Measurements from ENCODE around the gene FCHO2.

The FCHO2 gene

DNA sequence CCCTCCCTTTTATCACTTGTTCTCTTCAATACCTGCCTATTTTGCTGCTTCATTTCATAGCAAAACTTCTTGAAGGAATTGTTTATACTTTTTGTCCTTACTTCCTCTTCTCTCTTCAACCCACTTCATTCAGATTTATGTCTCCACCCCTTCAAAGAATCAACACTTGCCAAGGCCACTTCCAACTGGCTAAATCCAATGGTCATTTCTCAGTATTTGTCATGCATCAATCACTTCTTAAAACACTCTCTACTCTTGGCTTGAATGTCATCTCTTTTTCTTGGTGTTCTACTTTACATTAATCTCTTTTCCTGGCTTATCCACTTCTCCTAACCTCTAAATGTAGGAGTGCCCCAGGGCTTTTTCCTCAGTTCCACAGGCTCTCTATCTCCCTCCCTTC lies 8.3 kb upstream of the FCHO2 start:
- no peak for ATAC-seq (ENCODE audit: low read depth)
- H3K4me3 ChIP-seq (ENCODE audit: severe bottlenecking) = no peak overlapping the region
- TF ChIP-seq, protein P1, sequence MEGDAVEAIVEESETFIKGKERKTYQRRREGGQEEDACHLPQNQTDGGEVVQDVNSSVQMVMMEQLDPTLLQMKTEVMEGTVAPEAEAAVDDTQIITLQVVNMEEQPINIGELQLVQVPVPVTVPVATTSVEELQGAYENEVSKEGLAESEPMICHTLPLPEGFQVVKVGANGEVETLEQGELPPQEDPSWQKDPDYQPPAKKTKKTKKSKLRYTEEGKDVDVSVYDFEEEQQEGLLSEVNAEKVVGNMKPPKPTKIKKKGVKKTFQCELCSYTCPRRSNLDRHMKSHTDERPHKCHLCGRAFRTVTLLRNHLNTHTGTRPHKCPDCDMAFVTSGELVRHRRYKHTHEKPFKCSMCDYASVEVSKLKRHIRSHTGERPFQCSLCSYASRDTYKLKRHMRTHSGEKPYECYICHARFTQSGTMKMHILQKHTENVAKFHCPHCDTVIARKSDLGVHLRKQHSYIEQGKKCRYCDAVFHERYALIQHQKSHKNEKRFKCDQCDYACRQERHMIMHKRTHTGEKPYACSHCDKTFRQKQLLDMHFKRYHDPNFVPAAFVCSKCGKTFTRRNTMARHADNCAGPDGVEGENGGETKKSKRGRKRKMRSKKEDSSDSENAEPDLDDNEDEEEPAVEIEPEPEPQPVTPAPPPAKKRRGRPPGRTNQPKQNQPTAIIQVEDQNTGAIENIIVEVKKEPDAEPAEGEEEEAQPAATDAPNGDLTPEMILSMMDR (IDR thresholded peaks at IDR 0.05; ENCODE audit: poor library complexity, severe bottlenecking) = no peak

DNA sequence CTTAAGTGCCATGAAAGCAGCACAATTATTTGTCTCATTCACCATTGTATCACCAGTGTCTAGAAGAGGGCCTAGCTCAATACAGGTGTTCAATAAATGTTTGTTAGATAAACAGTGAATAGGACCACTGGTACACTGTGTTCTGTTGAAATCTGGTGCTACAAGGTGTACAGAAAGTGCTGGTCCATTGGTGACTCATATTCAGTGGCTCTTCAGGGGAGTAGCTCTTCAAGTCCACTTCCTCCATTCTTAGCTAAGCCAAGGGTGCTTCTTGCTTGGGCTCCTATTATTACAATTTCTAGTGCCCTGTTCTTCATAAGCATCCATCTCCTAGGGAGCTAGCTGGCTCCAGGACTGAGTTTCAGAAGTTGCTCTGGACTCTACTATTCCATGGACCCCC lies 6.4 kb upstream of the FCHO2 start:
- Histone ChIP-seq H3K36me3 (ENCODE audit: low read depth) (no peaks in the 10 kb centered on the region), H3K9me3 (ENCODE audit: severe bottlenecking) (no peaks in the 10 kb centered on the region), H3K27ac (ENCODE audit: poor library complexity, severe bottlenecking) (peak overlapping the region; percentile 89), H3K27me3 (ENCODE audit: insufficient read depth, poor library complexity, severe bottlenecking) (no peaks in the 10 kb centered on the region), H3K4me3 (ENCODE audit: severe bottlenecking) (no peak overlapping the region), H3K4me1 (ENCODE audit: insufficient read depth, poor library complexity, severe bottlenecking) (peaks cover 51% of the 10 kb centered on the region)
- DNase-seq (ENCODE audit: low spot score) = no peak
- TF ChIP-seq, protein P1 (IDR thresholded peaks at IDR 0.05; ENCODE audit: poor library complexity, severe bottlenecking) = no peak
- ATAC-seq (ENCODE audit: low read depth) = no peak; the same call in 2 of the 3 replicates

More for the DNA sequence above, 8.3 kb upstream of the FCHO2 start:
- DNase-seq (ENCODE audit: low spot score) = no peak
- no peaks in the 10 kb centered on the region for H3K36me3 ChIP-seq (ENCODE audit: low read depth)
- no peak overlapping the region for H3K27ac ChIP-seq (ENCODE audit: poor library complexity, severe bottlenecking)
- H3K9me3 ChIP-seq (ENCODE audit: severe bottlenecking) = no peaks in the 10 kb centered on the region
- H3K4me1 ChIP-seq (ENCODE audit: insufficient read depth, poor library complexity, severe bottlenecking) = peaks cover 35% of the 10 kb centered on the region
- no peaks in the 10 kb centered on the region for H3K27me3 ChIP-seq (ENCODE audit: insufficient read depth, poor library complexity, severe bottlenecking)

GRCh38 chr5:72951671-72952468 lies 4.0 kb upstream of the FCHO2 start:
- H3K4me1 ChIP-seq (ENCODE audit: insufficient read depth, poor library complexity, severe bottlenecking) = peaks cover 51% of the 10 kb centered on the region
- no peak overlapping the region for H3K4me3 ChIP-seq (ENCODE audit: severe bottlenecking)
- ATAC-seq (ENCODE audit: low read depth) = peak; percentile 57
- no peaks in the 10 kb centered on the region for H3K36me3 ChIP-seq (ENCODE audit: low read depth)
- DNase-seq (ENCODE audit: low spot score) = no peak
- no peaks in the 10 kb centered on the region for H3K9me3 ChIP-seq (ENCODE audit: severe bottlenecking)
- H3K27me3 ChIP-seq (ENCODE audit: insufficient read depth, poor library complexity, severe bottlenecking) = no peaks in the 10 kb centered on the region
- TF ChIP-seq, protein P1 (IDR thresholded peaks at IDR 0.05; ENCODE audit: poor library complexity, severe bottlenecking) = no peak
- peak overlapping the region; percentile 89 for H3K27ac ChIP-seq (ENCODE audit: poor library complexity, severe bottlenecking)

DNA sequence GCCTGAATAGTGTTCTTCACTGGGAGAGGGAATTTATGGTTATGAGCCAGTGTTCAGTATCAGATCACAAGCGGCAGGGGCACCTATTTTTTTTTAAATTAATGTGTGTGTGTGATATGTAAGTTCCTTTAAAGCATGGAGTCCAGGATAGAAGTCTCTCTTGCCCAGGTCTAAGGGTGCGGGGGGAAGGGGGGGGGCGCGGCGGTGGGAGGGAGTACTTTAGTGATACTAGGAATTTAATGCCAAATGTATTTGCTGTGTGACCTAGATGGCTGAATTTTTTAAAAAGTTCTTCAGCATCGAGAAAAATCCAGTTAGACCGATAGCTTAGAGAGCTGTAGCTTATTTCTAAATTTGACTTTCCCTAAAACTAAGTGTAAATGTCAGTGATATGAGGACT lies 1.5 kb upstream of the FCHO2 start:
- Histone ChIP-seq H3K9me3 (ENCODE audit: severe bottlenecking) (no peaks in the 10 kb centered on the region), H3K27me3 (ENCODE audit: insufficient read depth, poor library complexity, severe bottlenecking) (no peaks in the 10 kb centered on the region), H3K4me1 (ENCODE audit: insufficient read depth, poor library complexity, severe bottlenecking) (peaks cover 57% of the 10 kb centered on the region), H3K36me3 (ENCODE audit: low read depth) (no peaks in the 10 kb centered on the region), H3K4me3 (ENCODE audit: severe bottlenecking) (no peak overlapping the region), H3K27ac (ENCODE audit: poor library complexity, severe bottlenecking) (peak overlapping the region; percentile 89)
- DNase-seq (ENCODE audit: low spot score) (no peak), ATAC-seq (ENCODE audit: low read depth) (no peak)
- TF ChIP-seq, protein P1 (IDR thresholded peaks at IDR 0.05; ENCODE audit: poor library complexity, severe bottlenecking) = no peak

Measured in RWPE2 (cell line).